Activated T-cell treated with anti-CD3 and anti-CD28 coated beads, Interleukin-2, amount 50 U/mL, for 1 hour (primary cell): ENCODE measurements around the gene NPIPA7.
"Not testable (repeated sequence)": the region's sequence is repeated elsewhere in the genome, so short reads cannot be mapped to it uniquely, and the experiment has no call there.

Experiments
- DNase-seq: peaks from one replicate; pipeline ENCODE4 v3.0.0-alpha.2; 2020

Gene NPIPA7

GRCh38 chr16:16378840-16379239 is at the start of gene NPIPA7:
TSS of gene NPIPA7 (plus strand) at chr16:16379140. CDS start at chr16:16379245, 105 bp downstream.
- DNase-seq = not testable (repeated sequence)

GRCh38 chr16:16331466-16331865 is 47.5 kb upstream of the NPIPA7 start:
- not testable (repeated sequence) for DNase-seq

- not testable (repeated sequence) for DNase-seq
Observed at GRCh38 chr16:16357556-16357955, 21.4 kb upstream of the NPIPA7 start.

- not testable (repeated sequence) for DNase-seq
Observed at GRCh38 chr16:16358539-16359240, 20.2 kb upstream of the NPIPA7 start.

GRCh38 chr16:16363595-16363994 is 15.3 kb upstream of the NPIPA7 start:
- peak; percentile 7 for DNase-seq

GRCh38 chr16:16364100-16364499 is 14.8 kb upstream of the NPIPA7 start:
- not testable (repeated sequence) for DNase-seq

- DNase-seq = not testable (repeated sequence)
Observed at GRCh38 chr16:16364701-16365100, 14.2 kb upstream of the NPIPA7 start.

- peak; percentile 10 for DNase-seq
Observed at GRCh38 chr16:16365319-16365718, 13.6 kb upstream of the NPIPA7 start.

- DNase-seq = not testable (repeated sequence)
Observed at GRCh38 chr16:16365851-16366250, 13.1 kb upstream of the NPIPA7 start.

- DNase-seq = peak; percentile 12
Observed at GRCh38 chr16:16366552-16367284, 12.2 kb upstream of the NPIPA7 start.

GRCh38 chr16:16367285-16367628 is 11.7 kb upstream of the NPIPA7 start:
- not testable (repeated sequence) for DNase-seq

- DNase-seq = peak; percentile 18
Observed at GRCh38 chr16:16369081-16369856, 9.7 kb upstream of the NPIPA7 start.

GRCh38 chr16:16371136-16371735 is 7.7 kb upstream of the NPIPA7 start:
- peak; percentile 6 for DNase-seq

- DNase-seq = not testable (repeated sequence)
Observed at GRCh38 chr16:16374192-16374591, 4.7 kb upstream of the NPIPA7 start.

GRCh38 chr16:16399685-16400084 is 20.7 kb downstream of the NPIPA7 start:
- not testable (repeated sequence) for DNase-seq

- DNase-seq = not testable (repeated sequence)
Observed at GRCh38 chr16:16402333-16402732, 23.4 kb downstream of the NPIPA7 start.

- not testable (repeated sequence) for DNase-seq
Observed at GRCh38 chr16:16404283-16404682, 25.3 kb downstream of the NPIPA7 start.

GRCh38 chr16:16405421-16405820 is 26.5 kb downstream of the NPIPA7 start:
- DNase-seq = not testable (repeated sequence)

GRCh38 chr16:16408430-16408829 is 29.5 kb downstream of the NPIPA7 start:
- not testable (repeated sequence) for DNase-seq

- DNase-seq = not testable (repeated sequence)
Observed at GRCh38 chr16:16413773-16414172, 34.8 kb downstream of the NPIPA7 start.

- DNase-seq = not testable (repeated sequence)
Observed at GRCh38 chr16:16417071-16417470, 38.1 kb downstream of the NPIPA7 start.

- not testable (repeated sequence) for DNase-seq
Observed at GRCh38 chr16:16417914-16418544, 39.1 kb downstream of the NPIPA7 start.
